HCEC 1CT (cell line): ENCODE results near the gene CABP2.

ENCODE experiments used
- DNase-seq: peaks from one replicate; pipeline ENCODE4 v3.0.0-alpha.2; 2017

The CABP2 gene

GRCh38 chr11:67469508-67469811 is 53.8 kb downstream of the CABP2 start:
- DNase-seq = no peak
